HG02885 (cell line): Measurements from ENCODE around the gene RREB1.
A peak's percentile ranks its signal among the peaks of the same experiment; 100 is the strongest.
"Not testable (repeated sequence)": the region's sequence is repeated elsewhere in the genome, so short reads cannot be mapped to it uniquely, and the experiment has no call there.

Experiments used
- ATAC-seq: cut with Tn5 transposase; IDR thresholded peaks from one replicate; pipeline ENCODE4 v1.9.1; 2021; ENCODE audit warnings: mild to moderate bottlenecking; ENCODE audit not compliant: unreplicated experiment, poor library complexity

Gene RREB1

GRCh38 chr6:7254980-7255835, 147.4 kb downstream of the RREB1 start:
- ATAC-seq = no peak

- ATAC-seq = no peak
Measured at GRCh38 chr6:7255918-7256317, 148.2 kb downstream of the RREB1 start.

GRCh38 chr6:7256785-7257184, 149.0 kb downstream of the RREB1 start:
- no peak for ATAC-seq

- ATAC-seq = no peak
Measured at GRCh38 chr6:7257521-7258230, 149.9 kb downstream of the RREB1 start.

- no peak for ATAC-seq
Measured at GRCh38 chr6:7258231-7258763, 150.5 kb downstream of the RREB1 start.

- no peak for ATAC-seq
Measured at GRCh38 chr6:7260291-7261031, 152.7 kb downstream of the RREB1 start.

- ATAC-seq = peak; percentile 78
Measured at GRCh38 chr6:7261032-7261841, 153.5 kb downstream of the RREB1 start.

- ATAC-seq = no peak
Measured at GRCh38 chr6:7261852-7262461, 154.2 kb downstream of the RREB1 start.

- ATAC-seq = no peak
Measured at GRCh38 chr6:7262746-7263518, 155.2 kb downstream of the RREB1 start.

GRCh38 chr6:7263519-7263805, 155.7 kb downstream of the RREB1 start:
- ATAC-seq = not testable (repeated sequence)

GRCh38 chr6:7264041-7264440, 156.3 kb downstream of the RREB1 start:
- ATAC-seq = no peak

GRCh38 chr6:7264686-7265384, 157.1 kb downstream of the RREB1 start:
- ATAC-seq = no peak

- ATAC-seq = not testable (repeated sequence)
Measured at GRCh38 chr6:7265385-7265726, 157.6 kb downstream of the RREB1 start.

- no peak for ATAC-seq
Measured at GRCh38 chr6:7267071-7267465, 159.3 kb downstream of the RREB1 start.

GRCh38 chr6:7267466-7268091, 159.8 kb downstream of the RREB1 start:
- no peak for ATAC-seq

- no peak for ATAC-seq
Measured at GRCh38 chr6:7268362-7268761, 160.6 kb downstream of the RREB1 start.

- no peak for ATAC-seq
Measured at GRCh38 chr6:7268816-7269555, 161.2 kb downstream of the RREB1 start.
